ENCODE measurements around the gene RSPRY1.

Gene RSPRY1

GRCh38 chr16:57152096-57153093, 33.7 kb upstream of the RSPRY1 start:
- DNase-seq (ENCODE audit: low read depth) = no peak

- DNase-seq (ENCODE audit: low read depth) = no peak
Measured at GRCh38 chr16:57153841-57154240, 32.3 kb upstream of the RSPRY1 start.

- no peak for DNase-seq (ENCODE audit: low read depth)
Measured at GRCh38 chr16:57155702-57156350, 30.3 kb upstream of the RSPRY1 start.

- DNase-seq (ENCODE audit: low read depth) = no peak
Measured at GRCh38 chr16:57156351-57156703, 29.8 kb upstream of the RSPRY1 start.

GRCh38 chr16:57157533-57157932, 28.6 kb upstream of the RSPRY1 start:
- DNase-seq (ENCODE audit: low read depth) = no peak

GRCh38 chr16:57159447-57159846, 26.7 kb upstream of the RSPRY1 start:
- no peak for DNase-seq (ENCODE audit: low read depth)

- DNase-seq (ENCODE audit: low read depth) = no peak
Measured at GRCh38 chr16:57163842-57164241, 22.3 kb upstream of the RSPRY1 start.

DNA sequence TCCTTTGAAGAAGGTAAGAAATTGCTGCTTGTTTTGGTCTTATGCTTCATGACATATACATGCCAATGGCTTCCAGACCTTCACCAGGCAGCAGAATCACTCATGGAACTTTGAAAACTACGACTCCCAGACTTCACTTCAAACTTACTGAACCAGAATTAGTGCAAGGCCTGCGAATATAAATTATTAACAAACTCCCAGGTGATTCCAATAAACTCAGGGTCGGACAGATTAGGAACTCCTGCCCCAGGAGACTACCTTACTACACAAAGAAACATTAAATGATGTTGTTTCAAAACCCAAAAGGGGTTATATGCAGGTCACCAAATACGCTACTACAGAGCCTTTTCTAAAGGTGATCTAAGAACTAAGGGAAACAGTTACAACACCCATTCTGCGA, 20.6 kb upstream of the RSPRY1 start:
- no peak for DNase-seq (ENCODE audit: low read depth)

- no peak for DNase-seq (ENCODE audit: low read depth)
Measured at GRCh38 chr16:57165938-57166337, 20.2 kb upstream of the RSPRY1 start.

DNA sequence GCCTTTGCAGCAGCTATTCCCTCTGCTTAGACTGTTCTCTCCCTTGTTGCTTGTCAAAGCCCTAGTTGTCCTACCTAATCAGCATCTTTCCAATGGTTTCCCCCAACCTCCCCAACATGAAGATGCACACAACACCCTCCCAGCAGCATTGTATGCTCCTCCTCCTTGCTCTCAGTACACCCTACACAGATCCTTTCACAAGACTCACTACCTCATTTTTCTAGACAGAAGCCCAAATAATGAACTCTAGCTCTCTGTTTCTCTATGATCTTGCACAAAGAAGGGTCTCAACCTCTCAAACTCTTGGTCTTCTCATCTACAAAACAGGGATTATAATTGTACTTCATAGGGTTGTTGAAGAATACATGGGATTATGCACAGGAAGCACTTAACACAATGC, 19.7 kb upstream of the RSPRY1 start:
- DNase-seq (ENCODE audit: low read depth) = no peak

DNA sequence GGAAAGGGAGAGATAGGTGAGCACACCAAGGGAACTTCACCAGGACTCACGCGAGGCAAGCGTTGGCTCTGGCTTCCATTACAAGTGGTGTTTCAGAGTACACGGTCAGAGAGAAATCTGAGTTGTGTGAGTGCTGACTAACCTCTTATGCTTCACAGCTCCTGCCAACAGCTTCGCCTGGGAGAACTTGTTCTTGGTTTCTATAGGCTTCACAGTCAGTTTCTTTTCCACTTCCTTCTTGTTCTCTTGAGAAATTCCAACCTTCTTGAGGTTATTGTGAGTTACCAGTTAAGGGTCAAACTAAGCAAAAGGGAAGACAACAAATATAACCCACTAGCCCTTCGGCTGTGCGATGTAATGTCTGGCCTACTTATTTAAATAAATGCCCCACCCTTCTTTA, 19.2 kb upstream of the RSPRY1 start:
- DNase-seq (ENCODE audit: low read depth) = no peak

DNA sequence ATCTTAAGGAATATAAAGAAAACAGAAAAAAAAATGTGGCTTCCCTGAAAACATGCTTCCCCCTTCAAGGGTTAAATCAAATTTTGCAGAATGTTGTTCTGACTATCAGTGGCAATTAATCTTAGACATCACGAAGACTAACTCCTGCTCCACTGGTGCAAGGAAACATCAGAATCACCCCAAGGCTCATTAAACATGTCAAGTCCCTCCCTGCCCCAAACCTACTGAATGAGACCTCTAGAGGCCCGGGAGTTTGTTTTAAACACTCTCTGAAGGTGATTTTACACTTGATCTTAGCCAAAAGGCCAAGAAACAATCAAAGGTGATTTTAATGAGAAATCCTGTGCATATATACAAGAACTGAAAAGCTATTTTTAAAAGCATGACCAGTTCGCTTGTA, 18.6 kb upstream of the RSPRY1 start:
- DNase-seq (ENCODE audit: low read depth) = no peak

DNA sequence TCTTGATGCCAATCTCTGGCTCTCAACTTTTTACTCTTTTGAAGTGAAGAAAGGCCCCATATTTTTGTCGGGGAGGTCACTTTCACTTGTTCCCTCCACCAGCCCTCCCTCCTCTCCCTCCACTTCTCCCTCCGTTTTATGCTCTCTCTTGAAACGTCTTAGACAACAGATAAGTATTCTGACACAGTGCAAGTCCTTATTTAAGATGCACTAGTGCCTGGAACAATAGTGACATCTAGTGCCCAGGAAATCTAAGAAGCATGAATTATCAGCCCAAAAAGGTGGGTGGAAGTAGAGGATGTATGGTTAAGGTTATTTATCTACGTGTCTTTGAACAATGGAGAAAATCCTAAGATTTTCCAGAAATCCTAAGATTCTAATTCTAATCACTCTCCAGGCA, 18.2 kb upstream of the RSPRY1 start:
- no peak for DNase-seq (ENCODE audit: low read depth)

- no peak for DNase-seq (ENCODE audit: low read depth)
Measured at GRCh38 chr16:57169327-57169726, 16.8 kb upstream of the RSPRY1 start.

GRCh38 chr16:57172721-57173290, 13.3 kb upstream of the RSPRY1 start:
- DNase-seq (ENCODE audit: low read depth) = no peak

DNA sequence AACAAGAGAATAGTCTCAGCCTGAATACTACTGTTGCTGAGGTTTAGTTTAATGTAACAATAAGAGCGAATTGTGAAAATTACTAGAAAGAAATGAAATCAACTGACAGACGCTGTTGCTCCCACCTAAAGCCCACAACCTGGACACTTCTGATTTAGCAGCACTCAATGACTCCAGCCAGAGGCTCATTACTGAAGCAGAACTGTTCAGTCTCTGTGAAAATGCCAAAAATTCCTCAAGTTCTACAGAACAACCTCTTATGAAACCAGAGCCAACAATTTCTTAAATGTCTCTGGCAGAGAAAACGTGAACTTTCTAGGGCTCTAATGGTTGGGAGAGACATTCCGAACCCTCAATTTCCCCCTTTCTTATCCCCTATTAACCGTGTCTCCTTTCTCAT, 10.2 kb upstream of the RSPRY1 start:
- DNase-seq (ENCODE audit: low read depth) = no peak

- no peak for DNase-seq (ENCODE audit: low read depth)
Measured at GRCh38 chr16:57178196-57178595, 7.9 kb upstream of the RSPRY1 start.

DNA sequence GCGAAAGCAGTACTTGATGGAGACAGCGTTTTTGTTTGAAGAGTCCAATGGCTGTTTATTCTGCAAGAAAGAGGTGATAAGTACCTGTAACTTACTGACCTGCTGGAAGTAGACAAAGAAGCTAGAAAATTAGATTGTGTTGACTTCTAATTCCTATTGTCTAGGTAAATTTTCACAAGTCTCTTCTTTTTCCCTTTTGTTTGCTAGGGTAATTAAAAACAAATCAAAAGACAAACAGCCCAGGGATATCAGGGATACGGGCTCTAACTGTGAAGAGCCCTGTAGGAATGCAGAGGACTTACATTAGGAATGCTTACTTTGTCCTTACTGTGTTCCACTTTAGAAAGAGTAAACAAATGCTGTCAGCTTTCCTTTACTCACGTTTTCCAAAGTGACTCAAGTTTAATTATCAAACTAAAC, 7.3 kb upstream of the RSPRY1 start:
- DNase-seq (ENCODE audit: low read depth) = no peak

GRCh38 chr16:57179215-57179828, 6.8 kb upstream of the RSPRY1 start:
- no peak for DNase-seq (ENCODE audit: low read depth)

DNA sequence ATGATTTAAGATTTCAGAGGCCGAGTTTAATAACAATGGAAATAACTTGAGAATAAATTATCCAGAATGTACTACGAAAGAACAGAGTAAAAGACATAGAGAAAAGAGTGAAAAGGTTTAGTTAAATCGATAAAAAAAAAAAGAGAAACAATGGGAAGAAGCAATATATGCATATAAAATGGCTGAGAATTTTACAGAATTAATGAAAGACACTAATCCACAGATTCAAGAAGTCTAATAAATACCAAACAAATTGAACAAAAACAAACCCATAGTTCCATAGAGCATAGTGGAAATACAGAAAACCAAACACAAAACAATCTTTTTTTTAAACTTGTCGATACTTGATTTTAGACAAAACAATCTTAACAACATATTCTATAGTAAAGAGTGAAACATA, 2.0 kb upstream of the RSPRY1 start:
- no peak for DNase-seq (ENCODE audit: low read depth)

GRCh38 chr16:57184887-57185445, 1.2 kb upstream of the RSPRY1 start:
- DNase-seq (ENCODE audit: low read depth) = no peak

DNA sequence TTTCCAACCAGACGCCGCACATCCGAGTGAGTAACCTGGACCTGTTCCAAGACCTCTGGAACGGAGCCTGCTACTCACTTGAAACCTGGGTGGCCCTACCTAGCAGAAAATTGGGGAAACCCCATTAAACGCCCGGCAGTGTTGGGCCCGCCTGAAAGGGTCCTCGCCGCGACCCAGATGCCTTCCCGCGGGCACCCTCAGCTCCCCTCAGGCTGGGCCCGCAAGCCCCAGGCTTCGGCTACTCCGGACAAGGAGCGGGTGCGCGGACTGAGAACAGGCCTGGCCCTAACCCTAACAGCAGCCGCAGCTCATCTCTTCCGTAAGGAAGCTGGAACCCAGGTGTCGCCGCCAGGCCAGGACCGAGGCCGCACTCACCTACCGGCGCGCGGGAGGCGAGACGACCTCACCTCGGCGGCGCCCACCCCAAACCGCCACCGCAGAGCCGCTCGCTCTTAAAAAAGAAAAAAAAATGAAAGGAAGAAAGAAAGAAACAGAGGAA, 634 bp upstream of the RSPRY1 start:
- DNase-seq (ENCODE audit: low read depth) = peak; percentile 21

Data from T follicular helper cell (primary cell).